Measurements from ENCODE around the gene AGPAT1.
"Not testable (repeated sequence)": the region's sequence is repeated elsewhere in the genome, so short reads cannot be mapped to it uniquely, and the experiment has no call there.

DNA sequence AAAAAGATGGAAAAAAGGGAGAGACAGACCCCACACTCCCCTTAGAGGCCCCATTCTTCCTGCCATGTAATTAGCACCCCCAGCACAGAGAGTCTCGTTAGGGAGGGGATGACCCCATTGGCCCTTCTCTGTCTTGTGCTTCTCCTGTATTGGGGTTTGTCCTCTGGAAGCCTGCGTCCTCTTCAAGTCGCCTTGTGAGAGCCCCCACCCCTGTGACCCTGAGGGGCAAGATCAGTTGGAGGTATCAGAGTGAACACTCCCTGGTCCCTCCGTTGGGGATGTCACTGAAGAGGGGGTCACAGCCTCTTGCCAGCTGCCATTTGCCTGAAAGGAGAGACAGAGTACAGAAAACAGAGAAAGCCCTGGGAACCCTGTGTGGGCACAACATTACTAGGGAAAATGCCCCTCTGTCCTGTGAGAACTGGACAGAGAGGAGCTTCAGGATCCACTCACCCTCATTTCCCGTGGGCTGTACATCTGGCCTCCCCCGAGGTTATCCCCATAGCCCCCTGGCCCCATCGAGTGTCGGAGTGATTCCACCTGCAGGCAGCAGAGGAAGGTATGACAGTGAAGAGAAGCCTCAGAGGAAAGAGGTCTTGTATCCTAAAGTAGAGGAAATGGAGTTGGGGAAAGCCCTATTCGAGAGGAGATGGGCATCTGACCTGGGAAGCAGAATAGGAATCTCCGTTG lies 10.4 kb upstream of the AGPAT1 start:
- TF ChIP-seq, protein P1, sequence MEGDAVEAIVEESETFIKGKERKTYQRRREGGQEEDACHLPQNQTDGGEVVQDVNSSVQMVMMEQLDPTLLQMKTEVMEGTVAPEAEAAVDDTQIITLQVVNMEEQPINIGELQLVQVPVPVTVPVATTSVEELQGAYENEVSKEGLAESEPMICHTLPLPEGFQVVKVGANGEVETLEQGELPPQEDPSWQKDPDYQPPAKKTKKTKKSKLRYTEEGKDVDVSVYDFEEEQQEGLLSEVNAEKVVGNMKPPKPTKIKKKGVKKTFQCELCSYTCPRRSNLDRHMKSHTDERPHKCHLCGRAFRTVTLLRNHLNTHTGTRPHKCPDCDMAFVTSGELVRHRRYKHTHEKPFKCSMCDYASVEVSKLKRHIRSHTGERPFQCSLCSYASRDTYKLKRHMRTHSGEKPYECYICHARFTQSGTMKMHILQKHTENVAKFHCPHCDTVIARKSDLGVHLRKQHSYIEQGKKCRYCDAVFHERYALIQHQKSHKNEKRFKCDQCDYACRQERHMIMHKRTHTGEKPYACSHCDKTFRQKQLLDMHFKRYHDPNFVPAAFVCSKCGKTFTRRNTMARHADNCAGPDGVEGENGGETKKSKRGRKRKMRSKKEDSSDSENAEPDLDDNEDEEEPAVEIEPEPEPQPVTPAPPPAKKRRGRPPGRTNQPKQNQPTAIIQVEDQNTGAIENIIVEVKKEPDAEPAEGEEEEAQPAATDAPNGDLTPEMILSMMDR (IDR thresholded peaks at IDR 0.05 in 2 of 3, conservative IDR thresholded peaks at IDR 0.05 in 1 of 3; ENCODE audit: borderline replicate concordance in 1 of 3, insufficient read depth in 1 of 3, low read depth in 2 of 3, low read length in 2 of 3), result not testable (repeated sequence)
- TF ChIP-seq POLR2A (IDR thresholded peaks at IDR 0.05; ENCODE audit: borderline replicate concordance, extremely low read depth, insufficient read depth, insufficient read length); POLR2AphosphoS5 (IDR thresholded peaks at IDR 0.05; ENCODE audit: low read depth, low read length); JUND (IDR thresholded peaks at IDR 0.05); FOSL1 (IDR thresholded peaks at IDR 0.05; ENCODE audit: low read depth); EZH2 (IDR thresholded peaks at IDR 0.05); SP1 (IDR thresholded peaks at IDR 0.05; ENCODE audit: low read depth): not testable (repeated sequence)
- TF ChIP-seq, protein P2, sequence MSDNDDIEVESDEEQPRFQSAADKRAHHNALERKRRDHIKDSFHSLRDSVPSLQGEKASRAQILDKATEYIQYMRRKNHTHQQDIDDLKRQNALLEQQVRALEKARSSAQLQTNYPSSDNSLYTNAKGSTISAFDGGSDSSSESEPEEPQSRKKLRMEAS (IDR thresholded peaks at IDR 0.05), result not testable (repeated sequence)
- TF ChIP-seq, protein P3, sequence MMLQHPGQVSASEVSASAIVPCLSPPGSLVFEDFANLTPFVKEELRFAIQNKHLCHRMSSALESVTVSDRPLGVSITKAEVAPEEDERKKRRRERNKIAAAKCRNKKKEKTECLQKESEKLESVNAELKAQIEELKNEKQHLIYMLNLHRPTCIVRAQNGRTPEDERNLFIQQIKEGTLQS (IDR thresholded peaks at IDR 0.05), result not testable (repeated sequence)
- TF ChIP-seq, protein P4, sequence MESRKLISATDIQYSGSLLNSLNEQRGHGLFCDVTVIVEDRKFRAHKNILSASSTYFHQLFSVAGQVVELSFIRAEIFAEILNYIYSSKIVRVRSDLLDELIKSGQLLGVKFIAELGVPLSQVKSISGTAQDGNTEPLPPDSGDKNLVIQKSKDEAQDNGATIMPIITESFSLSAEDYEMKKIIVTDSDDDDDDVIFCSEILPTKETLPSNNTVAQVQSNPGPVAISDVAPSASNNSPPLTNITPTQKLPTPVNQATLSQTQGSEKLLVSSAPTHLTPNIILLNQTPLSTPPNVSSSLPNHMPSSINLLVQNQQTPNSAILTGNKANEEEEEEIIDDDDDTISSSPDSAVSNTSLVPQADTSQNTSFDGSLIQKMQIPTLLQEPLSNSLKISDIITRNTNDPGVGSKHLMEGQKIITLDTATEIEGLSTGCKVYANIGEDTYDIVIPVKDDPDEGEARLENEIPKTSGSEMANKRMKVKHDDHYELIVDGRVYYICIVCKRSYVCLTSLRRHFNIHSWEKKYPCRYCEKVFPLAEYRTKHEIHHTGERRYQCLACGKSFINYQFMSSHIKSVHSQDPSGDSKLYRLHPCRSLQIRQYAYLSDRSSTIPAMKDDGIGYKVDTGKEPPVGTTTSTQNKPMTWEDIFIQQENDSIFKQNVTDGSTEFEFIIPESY (IDR thresholded peaks at IDR 0.05; ENCODE audit: extremely low read depth, insufficient replicate concordance, low read length), result not testable (repeated sequence)
- TF ChIP-seq, protein P5, sequence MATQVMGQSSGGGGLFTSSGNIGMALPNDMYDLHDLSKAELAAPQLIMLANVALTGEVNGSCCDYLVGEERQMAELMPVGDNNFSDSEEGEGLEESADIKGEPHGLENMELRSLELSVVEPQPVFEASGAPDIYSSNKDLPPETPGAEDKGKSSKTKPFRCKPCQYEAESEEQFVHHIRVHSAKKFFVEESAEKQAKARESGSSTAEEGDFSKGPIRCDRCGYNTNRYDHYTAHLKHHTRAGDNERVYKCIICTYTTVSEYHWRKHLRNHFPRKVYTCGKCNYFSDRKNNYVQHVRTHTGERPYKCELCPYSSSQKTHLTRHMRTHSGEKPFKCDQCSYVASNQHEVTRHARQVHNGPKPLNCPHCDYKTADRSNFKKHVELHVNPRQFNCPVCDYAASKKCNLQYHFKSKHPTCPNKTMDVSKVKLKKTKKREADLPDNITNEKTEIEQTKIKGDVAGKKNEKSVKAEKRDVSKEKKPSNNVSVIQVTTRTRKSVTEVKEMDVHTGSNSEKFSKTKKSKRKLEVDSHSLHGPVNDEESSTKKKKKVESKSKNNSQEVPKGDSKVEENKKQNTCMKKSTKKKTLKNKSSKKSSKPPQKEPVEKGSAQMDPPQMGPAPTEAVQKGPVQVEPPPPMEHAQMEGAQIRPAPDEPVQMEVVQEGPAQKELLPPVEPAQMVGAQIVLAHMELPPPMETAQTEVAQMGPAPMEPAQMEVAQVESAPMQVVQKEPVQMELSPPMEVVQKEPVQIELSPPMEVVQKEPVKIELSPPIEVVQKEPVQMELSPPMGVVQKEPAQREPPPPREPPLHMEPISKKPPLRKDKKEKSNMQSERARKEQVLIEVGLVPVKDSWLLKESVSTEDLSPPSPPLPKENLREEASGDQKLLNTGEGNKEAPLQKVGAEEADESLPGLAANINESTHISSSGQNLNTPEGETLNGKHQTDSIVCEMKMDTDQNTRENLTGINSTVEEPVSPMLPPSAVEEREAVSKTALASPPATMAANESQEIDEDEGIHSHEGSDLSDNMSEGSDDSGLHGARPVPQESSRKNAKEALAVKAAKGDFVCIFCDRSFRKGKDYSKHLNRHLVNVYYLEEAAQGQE (IDR thresholded peaks at IDR 0.05; ENCODE audit: low read depth), result not testable (repeated sequence)

Measured in HCT116 (cell line).